OCI-LY7 (cell line): ENCODE data around the gene RYK. TPM values are rescaled to one million over a fixed set of nuclear protein-coding genes. Genes with fewer than 3 reads are reported as not detected.

Source experiments
- BruUV-seq: library from RNA; stranded (reverse); fragments of 400-500 nt; replicated peaks from 2 replicates; lab custom pipeline; 2021; lab: Mats Ljungman, UMichigan
- CTCF ChIA-PET: fragments of 300-600 bp; sonication (Branson Sonifier 250); formaldehyde crosslinking; loops from one replicate; lab custom pipeline; 2022; ENCODE audit warnings: antibody characterized with exemption; ENCODE audit not compliant: unreplicated experiment; lab: Charles Lee
- POLR2A ChIA-PET: fragments of 300-600 bp; sonication (Branson Sonifier 250); formaldehyde crosslinking; loops from one replicate; lab custom pipeline; 2022; ENCODE audit warnings: antibody characterized with exemption; lab: Charles Lee
- DNase-seq: peaks from one replicate; pipeline ENCODE4 v3.0.0-alpha.2; 2015; ENCODE audit warnings: low spot score
- H2AFZ ChIP-seq: fragments of 200-600 bp; sonication (generic), shearing (Covaris generic); 2 replicates; pipeline ENCODE4 v1.6.1; 2014; ENCODE audit warnings: mild to moderate bottlenecking, antibody characterized with exemption, low read length, moderate library complexity
- H3K27ac ChIP-seq: fragments of 200-600 bp; sonication (generic); 2 replicates; pipeline ENCODE4 v1.5.1; 2014; ENCODE audit warnings: mixed run types, low read depth, mild to moderate bottlenecking, moderate library complexity, low read length, inconsistent platforms; ENCODE audit not compliant: poor library complexity, severe bottlenecking
- H3K36me3 ChIP-seq: fragments of 200-600 bp; sonication (generic); 2 replicates; pipeline ENCODE4 v1.6.1; 2014; ENCODE audit warnings: mild to moderate bottlenecking, antibody characterized with exemption, low read length, moderate library complexity, mixed read lengths; ENCODE audit not compliant: insufficient read depth
- H3K4me1 ChIP-seq: fragments of 200-600 bp; sonication (generic); 2 replicates; pipeline ENCODE4 v1.5.1; 2014; ENCODE audit warnings: mild to moderate bottlenecking, low read length; ENCODE audit not compliant: insufficient read depth, poor library complexity, severe bottlenecking
- H3K4me2 ChIP-seq: fragments of 200-600 bp; sonication (generic); 2 replicates; pipeline ENCODE4 v1.6.1; 2014; ENCODE audit warnings: mild to moderate bottlenecking, low read length
- H3K4me3 ChIP-seq: fragments of 200-600 bp; sonication (generic); 2 replicates; pipeline ENCODE4 v1.5.1; 2014; ENCODE audit warnings: mild to moderate bottlenecking, low read depth, low read length; ENCODE audit not compliant: poor library complexity, severe bottlenecking
- H3K79me2 ChIP-seq: fragments of 200-600 bp; sonication (generic); 2 replicates; pipeline ENCODE4 v1.6.1; 2016; ENCODE audit warnings: low read depth, mild to moderate bottlenecking, low read length, moderate library complexity, mixed read lengths; ENCODE audit not compliant: insufficient read depth
- H3K9me2 ChIP-seq: fragments of 200-600 bp; sonication (generic); 2 replicates; pipeline ENCODE4 v1.6.1; 2016; ENCODE audit warnings: mild to moderate bottlenecking, low read length, mixed read lengths; ENCODE audit not compliant: insufficient read depth
- H3K9me3 ChIP-seq: fragments of 200-600 bp; sonication (generic); 2 replicates; pipeline ENCODE4 v1.6.1; 2014; ENCODE audit warnings: mild to moderate bottlenecking, mixed run types, low read length, mixed read lengths
- H4K20me1 ChIP-seq: fragments of 200-600 bp; sonication (generic); 2 replicates; pipeline ENCODE4 v1.6.1; 2014; ENCODE audit warnings: mild to moderate bottlenecking, antibody characterized with exemption, low read length, moderate library complexity, mixed read lengths; ENCODE audit not compliant: insufficient read depth
- EZH2phosphoT487 ChIP-seq: fragments of 200-600 bp; sonication (generic); IDR thresholded peaks from 2 replicates; pipeline ENCODE4 v1.6.1; 2018; ENCODE audit warnings: low read depth, borderline replicate concordance, mild to moderate bottlenecking, mixed run types, antibody characterized with exemption, low read length, moderate library complexity, mixed read lengths
- intact Hi-C: fragments of 100-400 bp; cut with micrococcal nuclease; formaldehyde crosslinking; loops from one replicate; pipeline ENCODE4 v1.10.0; 2022; ENCODE audit not compliant: unreplicated experiment
- total RNA-seq, 2 experiments: library from RNA; depleted of rRNA in 1 of 2; stranded (reverse); fragments of >200 nt in 1 of 2; shearing (Covaris generic) in 1 of 2; gene quantifications; 2 replicates each; pipeline ENCODE4 v1.2.3, GENCODE V29; 2014 to 2022
- TF ChIP-seq, protein P1 (sequence below): fragments of 200-600 bp; sonication (generic); conservative IDR thresholded peaks from 2 replicates; pipeline ENCODE4 v1.5.1; 2014; ENCODE audit warnings: mild to moderate bottlenecking, antibody characterized with exemption, low read length, moderate library complexity, mixed read lengths

The RYK gene
- total RNA-seq, 2 experiments from 2014 or later = 24.8 to 25.5 TPM

DNA sequence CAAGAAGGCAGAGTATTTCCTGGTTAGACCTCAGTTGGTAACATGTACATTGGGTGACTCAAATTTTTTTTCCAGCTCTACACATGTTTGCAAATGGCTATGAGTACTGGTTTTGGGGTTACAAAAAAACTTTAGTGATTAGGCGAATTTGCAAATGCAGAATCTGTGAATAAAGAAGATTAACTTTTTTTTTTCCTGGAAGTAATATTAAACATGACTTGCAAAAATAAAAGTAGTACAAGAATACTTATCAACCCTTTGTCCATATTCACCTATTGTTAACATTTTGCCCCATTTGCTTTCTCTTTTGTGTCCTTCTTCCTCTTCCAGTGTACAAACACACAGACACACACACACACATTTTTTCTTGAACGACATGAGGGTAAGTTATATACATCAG lies 47.6 kb upstream of the RYK start:
- ChIA-PET CTCF (no interaction called here), POLR2A (interaction anchor here (0.5 kb wide), 1 partner anchor 20 kb away, joined by 3 read pairs; no protein-coding TSS in a partner anchor)
- TF ChIP-seq, protein P1, sequence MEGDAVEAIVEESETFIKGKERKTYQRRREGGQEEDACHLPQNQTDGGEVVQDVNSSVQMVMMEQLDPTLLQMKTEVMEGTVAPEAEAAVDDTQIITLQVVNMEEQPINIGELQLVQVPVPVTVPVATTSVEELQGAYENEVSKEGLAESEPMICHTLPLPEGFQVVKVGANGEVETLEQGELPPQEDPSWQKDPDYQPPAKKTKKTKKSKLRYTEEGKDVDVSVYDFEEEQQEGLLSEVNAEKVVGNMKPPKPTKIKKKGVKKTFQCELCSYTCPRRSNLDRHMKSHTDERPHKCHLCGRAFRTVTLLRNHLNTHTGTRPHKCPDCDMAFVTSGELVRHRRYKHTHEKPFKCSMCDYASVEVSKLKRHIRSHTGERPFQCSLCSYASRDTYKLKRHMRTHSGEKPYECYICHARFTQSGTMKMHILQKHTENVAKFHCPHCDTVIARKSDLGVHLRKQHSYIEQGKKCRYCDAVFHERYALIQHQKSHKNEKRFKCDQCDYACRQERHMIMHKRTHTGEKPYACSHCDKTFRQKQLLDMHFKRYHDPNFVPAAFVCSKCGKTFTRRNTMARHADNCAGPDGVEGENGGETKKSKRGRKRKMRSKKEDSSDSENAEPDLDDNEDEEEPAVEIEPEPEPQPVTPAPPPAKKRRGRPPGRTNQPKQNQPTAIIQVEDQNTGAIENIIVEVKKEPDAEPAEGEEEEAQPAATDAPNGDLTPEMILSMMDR = no peak
- no peak for TF ChIP-seq EZH2phosphoT487
- H3K4me3 ChIP-seq = no peak overlapping the region
- BruUV-seq = no TSS peak
- H3K4me1 ChIP-seq = no peaks in the 10 kb centered on the region
- intact Hi-C loops = no loop called here
- H3K4me2 ChIP-seq = no peak overlapping the region
- no peak overlapping the region for H3K27ac ChIP-seq
- peaks cover 7% of the 10 kb centered on the region; the same call in 1 of the 2 replicates for H3K9me3 ChIP-seq
- no peaks in the 10 kb centered on the region for H3K9me2 ChIP-seq
- H3K36me3 ChIP-seq = no peaks in the 10 kb centered on the region
- H2AFZ ChIP-seq = no peak overlapping the region
- no peak for DNase-seq
- H3K79me2 ChIP-seq = no peaks in the 10 kb centered on the region
- H4K20me1 ChIP-seq = no peaks in the 10 kb centered on the region

DNA sequence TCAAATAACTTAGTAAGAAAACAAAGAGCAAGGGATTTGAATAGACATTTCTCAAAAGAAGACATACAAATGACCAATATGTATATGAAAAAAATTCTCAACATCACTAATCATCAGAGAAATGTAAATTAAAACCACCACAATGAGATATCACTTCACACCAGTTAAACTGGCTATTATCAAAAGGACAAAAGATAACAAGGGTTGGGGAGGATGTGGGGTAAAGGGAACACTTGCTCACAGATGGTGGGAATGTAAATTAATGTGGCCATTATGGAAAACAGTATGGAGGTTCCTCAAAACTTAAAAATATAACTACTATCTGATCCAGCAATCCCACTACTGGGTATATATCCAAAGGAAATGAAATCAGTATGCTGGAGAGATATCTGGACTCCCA lies 46.0 kb upstream of the RYK start:
- no peak for DNase-seq
- no peak for TF ChIP-seq EZH2phosphoT487
- TF ChIP-seq, protein P1 = no peak
- Histone ChIP-seq H3K9me3 (peaks cover 7% of the 10 kb centered on the region; the same call in 1 of the 2 replicates), H2AFZ (no peak overlapping the region), H3K9me2 (no peaks in the 10 kb centered on the region), H3K4me3 (no peak overlapping the region), H4K20me1 (no peaks in the 10 kb centered on the region), H3K27ac (no peak overlapping the region), H3K4me2 (no peak overlapping the region), H3K79me2 (no peaks in the 10 kb centered on the region), H3K4me1 (no peaks in the 10 kb centered on the region), H3K36me3 (no peaks in the 10 kb centered on the region)
- ChIA-PET CTCF (no interaction called here), POLR2A (no interaction called here)
- BruUV-seq = no TSS peak
- intact Hi-C loops = no loop called here

DNA sequence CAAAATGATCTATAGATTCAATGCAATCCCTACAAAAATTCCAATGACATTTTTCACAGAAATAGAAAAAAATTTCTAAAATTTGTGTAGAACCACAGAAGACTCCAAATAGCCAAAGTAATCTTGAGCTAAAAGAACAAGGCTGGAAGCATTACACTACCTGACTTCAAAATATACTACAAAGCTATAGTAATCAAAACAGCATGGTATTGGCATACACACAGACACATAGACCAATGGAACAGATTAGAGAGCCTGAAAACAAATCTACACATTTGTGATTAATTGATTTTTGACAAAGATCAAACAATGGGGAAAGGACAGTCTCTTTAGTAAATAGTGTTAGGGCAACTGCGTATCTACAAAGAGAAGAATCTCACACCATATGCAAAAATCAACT lies 45.3 kb upstream of the RYK start:
- H3K27ac ChIP-seq = no peak overlapping the region
- CTCF ChIA-PET = no interaction called here
- H3K36me3 ChIP-seq = no peaks in the 10 kb centered on the region
- DNase-seq = no peak
- TF ChIP-seq, protein P1 = no peak
- TF ChIP-seq EZH2phosphoT487 = no peak
- no peak overlapping the region for H2AFZ ChIP-seq
- no peaks in the 10 kb centered on the region for H3K9me2 ChIP-seq
- H4K20me1 ChIP-seq = no peaks in the 10 kb centered on the region
- intact Hi-C loops = no loop called here
- H3K79me2 ChIP-seq = no peaks in the 10 kb centered on the region
- no peaks in the 10 kb centered on the region for H3K4me1 ChIP-seq
- POLR2A ChIA-PET = interaction anchor here (0.7 kb wide), 1 partner anchor 23 kb away, joined by 3 read pairs; no protein-coding TSS in a partner anchor
- BruUV-seq = no TSS peak
- H3K4me3 ChIP-seq = no peak overlapping the region
- H3K9me3 ChIP-seq = peaks cover 7% of the 10 kb centered on the region; the same call in 1 of the 2 replicates
- H3K4me2 ChIP-seq = no peak overlapping the region
